ENCODE results near the gene GRM2.

The GRM2 gene

GRCh38 chr3:51687431-51688205 lies 19.2 kb upstream of the GRM2 start:
- H3K4me3 Mint-ChIP-seq = peak overlapping the region; percentile 79
- H3K27ac Mint-ChIP-seq = peak overlapping the region; percentile 79
- no peaks in the 10 kb centered on the region for H3K27me3 Mint-ChIP-seq
- H3K4me1 Mint-ChIP-seq = peaks cover 68% of the 10 kb centered on the region
- peaks cover 9% of the 10 kb centered on the region for H3K36me3 Mint-ChIP-seq
- H3K9me3 Mint-ChIP-seq = no peaks in the 10 kb centered on the region

GRCh38 chr3:51688206-51688600 lies 18.7 kb upstream of the GRM2 start:
- Mint-ChIP-seq H3K4me3 (peak overlapping the region; percentile 33), H3K36me3 (peaks cover 9% of the 10 kb centered on the region), H3K4me1 (peaks cover 62% of the 10 kb centered on the region), H3K27ac (peak overlapping the region; percentile 56), H3K27me3 (no peaks in the 10 kb centered on the region), H3K9me3 (no peaks in the 10 kb centered on the region)

GRCh38 chr3:51691021-51691420 lies 15.8 kb upstream of the GRM2 start:
- Mint-ChIP-seq H3K27me3 (no peaks in the 10 kb centered on the region), H3K36me3 (peaks cover 3% of the 10 kb centered on the region), H3K9me3 (no peaks in the 10 kb centered on the region), H3K4me3 (no peak overlapping the region), H3K4me1 (peaks cover 44% of the 10 kb centered on the region), H3K27ac (no peak overlapping the region)

GRCh38 chr3:51691949-51692348 lies 14.9 kb upstream of the GRM2 start:
- peaks cover 38% of the 10 kb centered on the region for H3K4me1 Mint-ChIP-seq
- no peak overlapping the region for H3K4me3 Mint-ChIP-seq
- H3K9me3 Mint-ChIP-seq = no peaks in the 10 kb centered on the region
- peak overlapping the region; percentile 23 for H3K27ac Mint-ChIP-seq
- no peaks in the 10 kb centered on the region for H3K27me3 Mint-ChIP-seq
- H3K36me3 Mint-ChIP-seq = peaks cover under 1% of the 10 kb centered on the region

GRCh38 chr3:51692980-51693395 lies 13.9 kb upstream of the GRM2 start:
- H3K4me3 Mint-ChIP-seq = no peak overlapping the region
- peaks cover under 1% of the 10 kb centered on the region for H3K36me3 Mint-ChIP-seq
- peaks cover 35% of the 10 kb centered on the region for H3K4me1 Mint-ChIP-seq
- no peak overlapping the region for H3K27ac Mint-ChIP-seq
- H3K27me3 Mint-ChIP-seq = no peaks in the 10 kb centered on the region
- H3K9me3 Mint-ChIP-seq = no peaks in the 10 kb centered on the region

- H3K36me3 Mint-ChIP-seq = peaks cover 8% of the 10 kb centered on the region
- no peaks in the 10 kb centered on the region for H3K9me3 Mint-ChIP-seq
- H3K27me3 Mint-ChIP-seq = no peaks in the 10 kb centered on the region
- H3K27ac Mint-ChIP-seq = no peak overlapping the region
- peaks cover 38% of the 10 kb centered on the region for H3K4me1 Mint-ChIP-seq
- H3K4me3 Mint-ChIP-seq = no peak overlapping the region
Observed at GRCh38 chr3:51696954-51697353, 9.9 kb upstream of the GRM2 start.

- no peak overlapping the region for H3K27ac Mint-ChIP-seq
- peaks cover 38% of the 10 kb centered on the region for H3K4me1 Mint-ChIP-seq
- no peak overlapping the region for H3K4me3 Mint-ChIP-seq
- H3K36me3 Mint-ChIP-seq = peaks cover 8% of the 10 kb centered on the region
- H3K9me3 Mint-ChIP-seq = no peaks in the 10 kb centered on the region
- H3K27me3 Mint-ChIP-seq = no peaks in the 10 kb centered on the region
Observed at GRCh38 chr3:51698209-51698608, 8.7 kb upstream of the GRM2 start.

- Mint-ChIP-seq H3K36me3 (peaks cover 8% of the 10 kb centered on the region), H3K27me3 (no peaks in the 10 kb centered on the region), H3K4me1 (peaks cover 29% of the 10 kb centered on the region), H3K9me3 (no peaks in the 10 kb centered on the region), H3K27ac (no peak overlapping the region), H3K4me3 (no peak overlapping the region)
Observed at GRCh38 chr3:51700403-51700802, 6.5 kb upstream of the GRM2 start.

- H3K9me3 Mint-ChIP-seq = no peaks in the 10 kb centered on the region
- no peaks in the 10 kb centered on the region for H3K27me3 Mint-ChIP-seq
- H3K27ac Mint-ChIP-seq = no peak overlapping the region
- H3K4me3 Mint-ChIP-seq = no peak overlapping the region
- H3K4me1 Mint-ChIP-seq = peaks cover 28% of the 10 kb centered on the region
- peaks cover 8% of the 10 kb centered on the region for H3K36me3 Mint-ChIP-seq
Observed at GRCh38 chr3:51702156-51702555, 4.7 kb upstream of the GRM2 start.

GRCh38 chr3:51703068-51703760 lies 3.7 kb upstream of the GRM2 start:
- Mint-ChIP-seq H3K4me1 (peaks cover 26% of the 10 kb centered on the region), H3K4me3 (no peak overlapping the region), H3K36me3 (peaks cover 7% of the 10 kb centered on the region), H3K27ac (no peak overlapping the region), H3K27me3 (no peaks in the 10 kb centered on the region), H3K9me3 (no peaks in the 10 kb centered on the region)

GRCh38 chr3:51703761-51704510 lies 2.9 kb upstream of the GRM2 start:
- peaks cover 4% of the 10 kb centered on the region for H3K36me3 Mint-ChIP-seq
- peaks cover 19% of the 10 kb centered on the region for H3K4me1 Mint-ChIP-seq
- no peaks in the 10 kb centered on the region for H3K9me3 Mint-ChIP-seq
- H3K4me3 Mint-ChIP-seq = no peak overlapping the region
- H3K27ac Mint-ChIP-seq = no peak overlapping the region
- no peaks in the 10 kb centered on the region for H3K27me3 Mint-ChIP-seq

- no peak overlapping the region for H3K27ac Mint-ChIP-seq
- H3K36me3 Mint-ChIP-seq = peaks cover 2% of the 10 kb centered on the region
- H3K4me1 Mint-ChIP-seq = peaks cover 13% of the 10 kb centered on the region
- no peaks in the 10 kb centered on the region for H3K9me3 Mint-ChIP-seq
- H3K27me3 Mint-ChIP-seq = no peaks in the 10 kb centered on the region
- no peak overlapping the region for H3K4me3 Mint-ChIP-seq
Observed at GRCh38 chr3:51704511-51704950, 2.3 kb upstream of the GRM2 start.

- peak overlapping the region; percentile 30 for H3K27ac Mint-ChIP-seq
- H3K4me3 Mint-ChIP-seq = no peak overlapping the region
- peaks cover 18% of the 10 kb centered on the region for H3K4me1 Mint-ChIP-seq
- no peaks in the 10 kb centered on the region for H3K27me3 Mint-ChIP-seq
- H3K36me3 Mint-ChIP-seq = no peaks in the 10 kb centered on the region
- no peaks in the 10 kb centered on the region for H3K9me3 Mint-ChIP-seq
Observed at GRCh38 chr3:51705276-51706020, 1.4 kb upstream of the GRM2 start.

- Mint-ChIP-seq H3K4me1 (peaks cover 18% of the 10 kb centered on the region), H3K27me3 (no peaks in the 10 kb centered on the region), H3K27ac (no peak overlapping the region), H3K4me3 (no peak overlapping the region), H3K9me3 (no peaks in the 10 kb centered on the region), H3K36me3 (no peaks in the 10 kb centered on the region)
Observed at GRCh38 chr3:51706021-51706485, 815 bp upstream of the GRM2 start.

- Mint-ChIP-seq H3K27me3 (no peaks in the 10 kb centered on the region), H3K4me3 (no peak overlapping the region), H3K27ac (no peak overlapping the region), H3K36me3 (no peaks in the 10 kb centered on the region), H3K4me1 (peaks cover 21% of the 10 kb centered on the region), H3K9me3 (no peaks in the 10 kb centered on the region)
Observed at GRCh38 chr3:51708216-51708845, 1.5 kb downstream of the GRM2 start.

All from activated naive CD4-positive, alpha-beta T cell treated with anti-CD3 and anti-CD28 coated beads, Interleukin-2, amount 50 U/mL, for 24 hours (primary cell).